GM12878 (cell line): ENCODE results near the gene RSPRY1. TPM values are rescaled to one million over a fixed set of nuclear protein-coding genes. Genes with fewer than 3 reads are reported as not detected.

Experiments used
- ATAC-seq: fragments of 200-7000 bp; cut with Tn5 transposase; 3 replicates; pipeline ENCODE4 v1.9.1; 2020; ENCODE audit warnings: mild to moderate bottlenecking, moderate library complexity
- BruUV-seq: library from RNA; stranded (reverse); fragments of 400-500 nt; replicated peaks from 2 replicates; lab custom pipeline; 2021; lab: Mats Ljungman, UMichigan
- CTCF ChIA-PET: fragments of 300-600 bp; sonication (Branson Sonifier 250); formaldehyde crosslinking; extraction: SDS; loops from one replicate; lab custom pipeline; 2021; ENCODE audit warnings: inconsistent platforms; lab: Yijun Ruan, JAX
- POLR2A ChIA-PET: fragments of 350-600 bp; formaldehyde crosslinking; extraction: SDS; loops from one replicate; lab custom pipeline; 2021; ENCODE audit warnings: inconsistent platforms; lab: Charles Lee
- RAD21 ChIA-PET: fragments of 300-600 bp; sonication (Branson Sonifier 250); formaldehyde crosslinking; loops from one replicate; lab custom pipeline; 2023; ENCODE audit warnings: antibody characterized with exemption; ENCODE audit not compliant: unreplicated experiment; lab: Charles Lee
- SMC1A ChIA-PET: fragments of 300-600 bp; sonication (Branson Sonifier 250); formaldehyde crosslinking; loops from one replicate; lab custom pipeline; 2023; ENCODE audit not compliant: unreplicated experiment, uncharacterized antibody; lab: Charles Lee
- DNase-seq: peaks from one replicate; pipeline ENCODE4 v3.0.0-alpha.2; 2011; ENCODE audit warnings: low read depth, low spot score
- FAIRE-seq: peaks from 3 replicates; lab custom pipeline; 2011; peaks lifted over from hg19 to GRCh38; lab: Jason Lieb, UNC
- H2AFZ ChIP-seq: 2 replicates; pipeline ENCODE4 v1.6.0; 2011; ENCODE audit warnings: low read depth, low read length, control low read depth; ENCODE audit not compliant: control insufficient read depth
- H3K27ac ChIP-seq: 2 replicates; pipeline ENCODE4 v1.5.1; 2011; ENCODE audit warnings: control low read depth; ENCODE audit not compliant: control insufficient read depth, insufficient read depth
- H3K27me3 ChIP-seq, 2 experiments: replicated peaks in 1 of 2; 2 replicates each; pipeline versions ENCODE4 v1.6.0 to v1.6.1; 2011; ENCODE audit warnings: low read length in 1 of 2; ENCODE audit not compliant: control insufficient read depth in 2 of 2, insufficient read depth in 2 of 2
- H3K36me3 ChIP-seq, 2 experiments: 2 replicates each; pipeline ENCODE4 v1.5.1; 2011; ENCODE audit warnings: low read length in 1 of 2; ENCODE audit not compliant: control insufficient read depth in 2 of 2, insufficient read depth in 2 of 2
- H3K4me1 ChIP-seq: 2 replicates; pipeline ENCODE4 v1.6.1; 2011; ENCODE audit warnings: mild to moderate bottlenecking, low read length, moderate library complexity, mixed read lengths; ENCODE audit not compliant: control insufficient read depth, insufficient read depth
- H3K4me2 ChIP-seq: 2 replicates; pipeline ENCODE4 v1.6.0; 2011; ENCODE audit warnings: control low read depth; ENCODE audit not compliant: control insufficient read depth, insufficient read depth
- H3K4me3 ChIP-seq: fragments of 200-600 bp; sonication (generic); 2 replicates; pipeline ENCODE4 v1.5.1; 2016
- H3K79me2 ChIP-seq: 2 replicates; pipeline ENCODE4 v1.6.0; 2011; ENCODE audit warnings: low read length; ENCODE audit not compliant: control insufficient read depth, insufficient read depth
- H3K9ac ChIP-seq: 2 replicates; pipeline ENCODE4 v1.8.0; 2011; ENCODE audit warnings: low read length, control low read depth, mixed read lengths; ENCODE audit not compliant: control insufficient read depth, insufficient read depth
- H3K9me3 ChIP-seq: replicated peaks from 3 replicates; pipeline ENCODE4 v1.5.1; 2011; ENCODE audit warnings: mild to moderate bottlenecking, low read length; ENCODE audit not compliant: control insufficient read depth, insufficient read depth
- H4K20me1 ChIP-seq: 2 replicates; pipeline ENCODE4 v1.6.0; 2011; ENCODE audit not compliant: control insufficient read depth, insufficient read depth
- ATF7 ChIP-seq: fragments of 450-650 bp; IDR thresholded peaks from 2 replicates; pipeline ENCODE4 v1.6.1; 2016; ENCODE audit warnings: low read depth, mild to moderate bottlenecking
- CBX3 ChIP-seq: fragments of 200-600 bp; sonication (generic); IDR thresholded peaks from 2 replicates; pipeline ENCODE4 v1.6.1; 2016; ENCODE audit warnings: low read depth, borderline replicate concordance
- RAD21 ChIP-seq: IDR thresholded peaks from 2 replicates; pipeline ENCODE4 v1.6.1; 2011; ENCODE audit warnings: mild to moderate bottlenecking, low read depth, low read length, moderate library complexity; ENCODE audit not compliant: insufficient read depth
- SMARCA5 ChIP-seq: fragments of 450-650 bp; IDR thresholded peaks from 2 replicates; pipeline ENCODE4 v1.6.1; 2017; ENCODE audit warnings: mild to moderate bottlenecking
- STAT1 ChIP-seq: fragments of 450-650 bp; conservative IDR thresholded peaks from 2 replicates; pipeline ENCODE4 v1.6.1; 2014; ENCODE audit warnings: antibody characterized with exemption, mild to moderate bottlenecking
- SUZ12 ChIP-seq: fragments of 200-600 bp; sonication (generic); IDR thresholded peaks from one replicate; pipeline ENCODE4 v1.6.1; 2018; ENCODE audit warnings: antibody characterized with exemption, mild to moderate bottlenecking; ENCODE audit not compliant: unreplicated experiment
- YBX1 ChIP-seq: fragments of 450-650 bp; IDR thresholded peaks from 2 replicates; pipeline ENCODE4 v1.6.1; 2016; ENCODE audit warnings: antibody characterized with exemption
- ZZZ3 ChIP-seq: IDR thresholded peaks from 2 replicates; pipeline ENCODE4 v1.6.1; 2011; ENCODE audit warnings: low read depth; ENCODE audit not compliant: control insufficient read depth, insufficient read length
- WGBS: methylation state at CpG from one replicate; pipeline ENCODE4 v1.1.6; 2016; ENCODE audit warnings: low lambda C conversion rate; ENCODE audit not compliant: insufficient replicate concordance, insufficient coverage; ENCODE audit errors: missing lambda C conversion rate; 5-methylcytosine and 5-hydroxymethylcytosine counted together
- in situ Hi-C: fragments of 300-500 bp; cut with MboI; formaldehyde crosslinking; loops from 9 replicates; pipeline ENCODE4 v1.14.3; 2018; ENCODE audit warnings: mixed read lengths
- intact Hi-C: fragments of 100-400 bp; cut with micrococcal nuclease; formaldehyde crosslinking; loops from one replicate; pipeline ENCODE4 v1.14.2; 2022; ENCODE audit not compliant: unreplicated experiment
- polyA plus RNA-seq, 11 experiments: library from polyadenylated mRNA; depleted of rRNA in 4 of 11; unstranded in 6 of 11; stranded (reverse) in 5 of 11; fragments of >200 nt; fragmentation: Nextera tagmentation in 4 of 11; fragmentation: Illumina TruSeq in 1 of 11; extraction: Ambion mirVana in 4 of 11; extraction: Trizol in 1 of 11; gene quantifications; 1 replicate in 1 of 11; 2 replicates in 10 of 11; pipeline versions ENCODE4 v1.2.1 to v1.2.3, GENCODE V29; 2011 to 2016; ENCODE audit warnings: inconsistent platforms in 2 of 11, missing spikeins in 2 of 11, low read depth in 1 of 11
- total RNA-seq, 4 experiments: library from RNA; depleted of rRNA in 3 of 4; stranded (reverse); fragments of >200 nt in 3 of 4; fragmentation: Illumina TruSeq in 1 of 4; extraction: Trizol in 1 of 4; gene quantifications; 2 replicates each; pipeline versions ENCODE4 v1.2.1 to v1.2.3, GENCODE V29; 2013 to 2021
- TF ChIP-seq, protein P1 (sequence below): fragments of 450-650 bp; IDR thresholded peaks from 2 replicates; pipeline ENCODE4 v1.6.1; 2016; ENCODE audit warnings: mild to moderate bottlenecking
- TF ChIP-seq, protein P2 (sequence below): fragments of 450-650 bp; formaldehyde crosslinking; IDR thresholded peaks from 2 replicates; pipeline ENCODE4 v1.5.0; 2022; ENCODE audit warnings: mild to moderate bottlenecking, missing genetic modification characterization
- TF ChIP-seq, protein P3 (sequence below): IDR thresholded peaks from 2 replicates; pipeline ENCODE4 v1.6.1; 2011; ENCODE audit warnings: borderline replicate concordance, low read depth, mild to moderate bottlenecking, moderate library complexity, mixed read lengths, low read length; ENCODE audit not compliant: insufficient read depth; ENCODE audit errors: extremely low read length

The RSPRY1 gene
- total and polyA plus RNA-seq, 10 of the 15 experiments (the other 5 are each of a cell fraction or from before 2014, with no cell fraction given) = 18.5 to 57.0 (median 41.2) TPM

DNA sequence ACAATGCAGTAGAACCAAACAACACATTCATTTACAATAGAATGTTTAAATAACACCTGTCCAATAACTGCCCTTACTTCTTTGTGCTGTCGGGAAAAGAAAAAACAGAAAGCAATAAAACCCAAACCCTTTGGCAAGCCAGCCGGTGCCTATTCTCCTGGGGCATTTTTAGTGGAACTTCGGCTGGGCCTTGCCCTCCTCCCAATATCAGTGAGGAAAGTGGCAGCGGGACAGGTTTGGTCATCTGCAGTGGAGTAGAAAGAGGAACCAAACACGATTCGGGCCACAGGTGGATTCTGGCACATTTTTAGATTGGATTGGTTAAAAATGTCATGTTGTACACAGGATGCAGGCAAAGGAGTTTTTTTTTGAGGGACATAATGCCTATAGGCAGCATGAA, 32.3 kb upstream of the RSPRY1 start:
- intact Hi-C loops (no loop called here), in situ Hi-C loops (no loop called here)
- ChIA-PET CTCF (no interaction called here), RAD21 (no interaction called here), POLR2A (no interaction called here), SMC1A (interaction anchor here (1.1 kb wide), 1 partner anchor 13 kb away, joined by 3 read pairs; no protein-coding TSS in a partner anchor)
- H4K20me1 ChIP-seq = no peaks in the 10 kb centered on the region
- no peak overlapping the region for H3K9ac ChIP-seq
- ATAC-seq = no peak
- no peak overlapping the region for H3K4me3 ChIP-seq
- H2AFZ ChIP-seq = no peak overlapping the region
- no peak for FAIRE-seq
- no peaks in the 10 kb centered on the region for H3K9me3 ChIP-seq
- TF ChIP-seq STAT1 (no peak), ATF7 (no peak), RAD21 (no peak), YBX1 (no peak), SUZ12 (no peak), CBX3 (no peak), SMARCA5 (no peak), ZZZ3 (no peak)
- TF ChIP-seq, protein P1, sequence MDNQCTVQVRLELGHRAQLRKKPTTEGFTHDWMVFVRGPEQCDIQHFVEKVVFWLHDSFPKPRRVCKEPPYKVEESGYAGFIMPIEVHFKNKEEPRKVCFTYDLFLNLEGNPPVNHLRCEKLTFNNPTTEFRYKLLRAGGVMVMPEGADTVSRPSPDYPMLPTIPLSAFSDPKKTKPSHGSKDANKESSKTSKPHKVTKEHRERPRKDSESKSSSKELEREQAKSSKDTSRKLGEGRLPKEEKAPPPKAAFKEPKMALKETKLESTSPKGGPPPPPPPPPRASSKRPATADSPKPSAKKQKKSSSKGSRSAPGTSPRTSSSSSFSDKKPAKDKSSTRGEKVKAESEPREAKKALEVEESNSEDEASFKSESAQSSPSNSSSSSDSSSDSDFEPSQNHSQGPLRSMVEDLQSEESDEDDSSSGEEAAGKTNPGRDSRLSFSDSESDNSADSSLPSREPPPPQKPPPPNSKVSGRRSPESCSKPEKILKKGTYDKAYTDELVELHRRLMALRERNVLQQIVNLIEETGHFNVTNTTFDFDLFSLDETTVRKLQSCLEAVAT = no peak
- TF ChIP-seq, protein P2, sequence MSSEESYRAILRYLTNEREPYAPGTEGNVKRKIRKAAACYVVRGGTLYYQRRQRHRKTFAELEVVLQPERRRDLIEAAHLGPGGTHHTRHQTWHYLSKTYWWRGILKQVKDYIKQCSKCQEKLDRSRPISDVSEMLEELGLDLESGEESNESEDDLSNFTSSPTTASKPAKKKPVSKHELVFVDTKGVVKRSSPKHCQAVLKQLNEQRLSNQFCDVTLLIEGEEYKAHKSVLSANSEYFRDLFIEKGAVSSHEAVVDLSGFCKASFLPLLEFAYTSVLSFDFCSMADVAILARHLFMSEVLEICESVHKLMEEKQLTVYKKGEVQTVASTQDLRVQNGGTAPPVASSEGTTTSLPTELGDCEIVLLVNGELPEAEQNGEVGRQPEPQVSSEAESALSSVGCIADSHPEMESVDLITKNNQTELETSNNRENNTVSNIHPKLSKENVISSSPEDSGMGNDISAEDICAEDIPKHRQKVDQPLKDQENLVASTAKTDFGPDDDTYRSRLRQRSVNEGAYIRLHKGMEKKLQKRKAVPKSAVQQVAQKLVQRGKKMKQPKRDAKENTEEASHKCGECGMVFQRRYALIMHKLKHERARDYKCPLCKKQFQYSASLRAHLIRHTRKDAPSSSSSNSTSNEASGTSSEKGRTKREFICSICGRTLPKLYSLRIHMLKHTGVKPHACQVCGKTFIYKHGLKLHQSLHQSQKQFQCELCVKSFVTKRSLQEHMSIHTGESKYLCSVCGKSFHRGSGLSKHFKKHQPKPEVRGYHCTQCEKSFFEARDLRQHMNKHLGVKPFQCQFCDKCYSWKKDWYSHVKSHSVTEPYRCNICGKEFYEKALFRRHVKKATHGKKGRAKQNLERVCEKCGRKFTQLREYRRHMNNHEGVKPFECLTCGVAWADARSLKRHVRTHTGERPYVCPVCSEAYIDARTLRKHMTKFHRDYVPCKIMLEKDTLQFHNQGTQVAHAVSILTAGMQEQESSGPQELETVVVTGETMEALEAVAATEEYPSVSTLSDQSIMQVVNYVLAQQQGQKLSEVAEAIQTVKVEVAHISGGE (CRISPR knock-in tag) = no peak
- TF ChIP-seq, protein P3, sequence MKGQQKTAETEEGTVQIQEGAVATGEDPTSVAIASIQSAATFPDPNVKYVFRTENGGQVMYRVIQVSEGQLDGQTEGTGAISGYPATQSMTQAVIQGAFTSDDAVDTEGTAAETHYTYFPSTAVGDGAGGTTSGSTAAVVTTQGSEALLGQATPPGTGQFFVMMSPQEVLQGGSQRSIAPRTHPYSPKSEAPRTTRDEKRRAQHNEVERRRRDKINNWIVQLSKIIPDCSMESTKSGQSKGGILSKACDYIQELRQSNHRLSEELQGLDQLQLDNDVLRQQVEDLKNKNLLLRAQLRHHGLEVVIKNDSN = no peak
- H3K4me2 ChIP-seq = no peak overlapping the region
- TSS peak; percentile 60 for BruUV-seq
- H3K4me1 ChIP-seq = no peaks in the 10 kb centered on the region
- H3K79me2 ChIP-seq = no peaks in the 10 kb centered on the region
- H3K36me3 ChIP-seq = peaks cover 15 to 34% of the 10 kb centered on the region in 2 experiments
- H3K27me3 ChIP-seq = no peaks in the 10 kb centered on the region
- DNase-seq = no peak
- WGBS = 97% methylated on average over 6 of the region's 6 CpGs
- no peak overlapping the region for H3K27ac ChIP-seq
